ENCODE data around the gene SPINK5. TPM values are rescaled to one million over a fixed set of nuclear protein-coding genes. Genes with fewer than 3 reads are reported as not detected.

SPINK5 gene
- total and polyA plus RNA-seq, 2 experiments from 2014 or later: 3.5 to 6.1 TPM

- no peak for TF ChIP-seq CTCF (IDR thresholded peaks at IDR 0.05; ENCODE audit: low read depth, low read length)
- H3K4me1 ChIP-seq (ENCODE audit: low read depth): peaks cover 8% of the 10 kb centered on the region
- no peak for DNase-seq (ENCODE audit: low read depth in 1 of 2, low spot score in 1 of 2)
- H3K36me3 ChIP-seq: no peaks in the 10 kb centered on the region
- H3K4me3 ChIP-seq: no peak overlapping the region
- H3K27ac ChIP-seq: no peak overlapping the region
- H3K9me3 ChIP-seq (ENCODE audit: low read depth): no peaks in the 10 kb centered on the region
- no peaks in the 10 kb centered on the region for H3K27me3 ChIP-seq
These were observed 102.9 kb downstream of the SPINK5 start for GRCh38 chr5:148166550-148167283.

- no peak for DNase-seq (ENCODE audit: low read depth in 1 of 2, low spot score in 1 of 2)
- TF ChIP-seq CTCF (IDR thresholded peaks at IDR 0.05; ENCODE audit: low read depth, low read length): no peak
- Histone ChIP-seq H3K9me3 (ENCODE audit: low read depth) (no peaks in the 10 kb centered on the region), H3K27ac (no peak within 1 kb of the TSS), H3K36me3 (no peaks in the 10 kb centered on the region), H3K4me3 (no peak within 1 kb of the TSS), H3K4me1 (ENCODE audit: low read depth) (no peaks in the 10 kb centered on the region), H3K27me3 (no peaks in the 10 kb centered on the region)
These were observed 104.5 kb downstream of the SPINK5 start, which contains the start of gene SPINK14 for GRCh38 chr5:148168246-148168645. Gene SPINK14 (plus strand): TSS chr5:148168546. CDS start chr5:148169733, 1,187 bp downstream.

GRCh38 chr5:148172377-148172776, 108.6 kb downstream of the SPINK5 start:
- no peaks in the 10 kb centered on the region for H3K36me3 ChIP-seq
- DNase-seq (ENCODE audit: low read depth in 1 of 2, low spot score in 1 of 2): no peak
- no peak for TF ChIP-seq CTCF (IDR thresholded peaks at IDR 0.05; ENCODE audit: low read depth, low read length)
- H3K4me3 ChIP-seq: no peak overlapping the region
- H3K4me1 ChIP-seq (ENCODE audit: low read depth): no peaks in the 10 kb centered on the region
- no peaks in the 10 kb centered on the region for H3K27me3 ChIP-seq
- no peak overlapping the region for H3K27ac ChIP-seq
- no peaks in the 10 kb centered on the region for H3K9me3 ChIP-seq (ENCODE audit: low read depth)

GRCh38 chr5:148176480-148176879, 112.7 kb downstream of the SPINK5 start:
- no peak overlapping the region for H3K4me3 ChIP-seq
- no peak for DNase-seq (ENCODE audit: low read depth in 1 of 2, low spot score in 1 of 2)
- H3K36me3 ChIP-seq: no peaks in the 10 kb centered on the region
- TF ChIP-seq CTCF (IDR thresholded peaks at IDR 0.05; ENCODE audit: low read depth, low read length): no peak
- no peak overlapping the region for H3K27ac ChIP-seq
- no peaks in the 10 kb centered on the region for H3K27me3 ChIP-seq
- no peaks in the 10 kb centered on the region for H3K4me1 ChIP-seq (ENCODE audit: low read depth)
- H3K9me3 ChIP-seq (ENCODE audit: low read depth): no peaks in the 10 kb centered on the region

GRCh38 chr5:148177207-148177606, 113.4 kb downstream of the SPINK5 start:
- no peak for TF ChIP-seq CTCF (IDR thresholded peaks at IDR 0.05; ENCODE audit: low read depth, low read length)
- DNase-seq (ENCODE audit: low read depth in 1 of 2, low spot score in 1 of 2): no peak
- H3K36me3 ChIP-seq: no peaks in the 10 kb centered on the region
- H3K27ac ChIP-seq: no peak overlapping the region
- no peaks in the 10 kb centered on the region for H3K9me3 ChIP-seq (ENCODE audit: low read depth)
- no peak overlapping the region for H3K4me3 ChIP-seq
- no peaks in the 10 kb centered on the region for H3K4me1 ChIP-seq (ENCODE audit: low read depth)
- H3K27me3 ChIP-seq: no peaks in the 10 kb centered on the region

All from cardiac muscle cell (in vitro differentiated cells and primary cell).